Fibroblast of the conjunctiva (primary cell): ENCODE results near the gene CASP3.
"Not testable (repeated sequence)": the region's sequence is repeated elsewhere in the genome, so short reads cannot be mapped to it uniquely, and the experiment has no call there.

Experiments used
- DNase-seq: peaks from one replicate; pipeline ENCODE4 v3.0.0-alpha.2; 2010; ENCODE audit warnings: low read depth

CASP3 gene

DNA sequence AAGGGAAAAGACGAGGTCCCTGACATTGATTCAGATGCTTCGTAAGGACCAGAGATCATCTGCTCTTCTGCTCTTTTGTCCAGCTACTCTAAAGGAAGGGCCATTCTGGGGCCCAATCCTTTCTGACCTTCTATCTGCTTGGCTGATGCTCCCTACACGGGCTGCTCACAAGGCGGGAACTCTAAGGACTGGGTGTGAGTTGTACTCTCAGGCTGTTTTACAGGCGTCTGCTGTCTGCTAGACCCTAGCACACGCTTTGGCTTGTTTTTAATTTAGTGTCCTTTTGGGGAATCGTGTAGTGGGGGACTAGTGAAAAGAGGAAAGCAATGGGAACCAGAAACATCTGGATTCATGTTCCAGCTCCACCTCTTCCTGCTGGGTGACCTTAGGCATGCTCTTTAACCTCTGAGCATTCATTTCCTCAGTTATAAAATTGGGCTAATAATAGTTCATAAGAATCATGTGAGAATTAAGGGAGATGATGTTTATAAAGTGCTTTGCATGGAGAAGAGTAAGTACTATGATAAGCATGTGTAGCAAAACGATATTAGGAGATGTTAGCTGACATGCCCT lies 53.1 kb downstream of the CASP3 start:
- DNase-seq: no peak

DNA sequence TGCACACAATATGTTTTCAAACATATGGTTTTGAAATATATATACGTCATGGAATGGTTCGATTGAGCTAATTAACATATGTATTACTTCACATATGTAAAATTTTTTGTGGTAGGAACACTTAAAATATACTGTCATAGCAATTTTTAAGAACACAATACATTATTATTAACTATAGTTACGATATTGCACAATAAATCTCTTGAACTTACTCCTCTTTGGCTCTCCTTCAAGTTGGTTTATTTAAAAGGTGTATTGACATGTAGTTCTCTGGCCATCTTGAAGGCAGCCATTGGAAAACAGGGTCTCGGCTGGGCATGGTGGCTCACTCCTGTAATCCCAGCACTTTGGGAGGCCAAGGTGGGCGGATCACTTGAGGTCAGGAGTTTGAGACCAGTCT lies 53.8 kb downstream of the CASP3 start:
- DNase-seq: no peak

DNA sequence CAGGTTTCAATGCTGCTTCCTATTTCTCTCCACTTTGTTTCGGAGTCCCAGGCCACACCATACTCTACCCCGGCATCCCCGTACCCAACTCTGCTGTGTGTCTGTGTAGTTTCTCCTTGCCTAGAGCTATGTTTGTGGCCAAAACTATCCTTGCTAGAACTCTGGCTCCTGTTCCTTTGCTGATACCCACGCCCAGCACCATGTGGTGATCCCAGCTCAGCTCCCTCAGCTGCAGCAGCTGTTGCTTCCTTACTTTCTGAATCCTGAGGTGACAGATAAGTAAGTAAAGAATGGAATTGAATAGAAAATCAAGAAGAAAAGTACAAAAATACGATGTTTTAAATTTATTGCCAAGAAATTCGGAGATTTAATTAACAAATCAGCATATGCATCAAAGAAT lies 55.8 kb downstream of the CASP3 start:
- no peak for DNase-seq

DNA sequence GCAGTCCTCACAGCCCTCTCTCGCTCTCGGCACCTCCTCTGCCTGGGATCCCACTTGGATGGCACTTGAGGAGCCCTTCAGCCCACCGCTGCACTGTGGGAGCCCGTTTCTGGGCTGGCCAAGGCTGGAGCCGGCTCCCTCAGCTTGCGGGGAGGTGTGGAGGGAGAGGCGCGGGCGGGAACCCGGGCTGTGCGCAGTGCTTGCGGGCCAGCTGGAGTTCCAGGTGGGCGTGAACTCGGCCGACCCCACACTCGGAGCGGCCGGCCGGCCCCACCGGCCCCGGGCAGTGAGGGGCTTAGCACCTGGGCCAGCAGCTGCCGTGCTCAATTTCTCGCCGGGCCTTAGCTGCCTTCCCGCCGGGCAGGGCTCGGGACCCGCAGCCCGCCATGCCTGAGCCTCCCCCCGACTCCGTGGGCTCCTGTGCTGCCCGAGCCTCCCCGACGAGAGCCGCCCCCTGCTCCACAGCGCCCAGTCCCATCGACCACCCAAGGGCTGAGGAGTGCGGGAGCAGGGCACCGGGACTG lies 57.4 kb downstream of the CASP3 start:
- DNase-seq: not testable (repeated sequence)

DNA sequence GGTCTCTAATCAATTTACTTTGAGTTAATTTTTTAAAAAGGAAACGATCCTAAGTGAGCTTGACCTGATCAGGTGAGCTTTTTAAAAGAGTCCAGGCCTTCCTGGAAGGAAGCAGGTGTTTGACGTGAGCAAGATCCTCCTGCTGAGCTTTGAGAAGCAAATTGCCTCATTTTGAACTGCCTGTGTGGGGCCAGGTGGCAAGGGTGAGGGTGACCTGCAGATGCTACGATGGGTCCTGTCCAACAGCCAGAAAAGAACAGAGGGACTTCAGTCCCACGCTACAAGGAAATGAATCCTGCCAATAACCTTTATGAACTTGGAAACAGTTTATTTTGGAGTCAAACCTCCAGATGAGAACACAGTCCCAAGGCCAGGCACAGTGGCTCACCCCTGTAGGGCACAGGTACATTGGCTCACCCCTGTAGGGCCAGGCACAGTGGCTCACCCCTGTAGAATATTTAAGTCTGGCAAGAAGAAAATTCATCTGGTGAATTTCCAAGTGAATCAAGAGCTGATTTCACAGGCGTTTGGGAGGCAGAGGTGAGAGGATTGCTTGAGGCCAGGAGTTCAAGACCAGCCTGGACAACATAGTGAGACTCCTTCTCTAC lies 58.1 kb downstream of the CASP3 start:
- DNase-seq: no peak

DNA sequence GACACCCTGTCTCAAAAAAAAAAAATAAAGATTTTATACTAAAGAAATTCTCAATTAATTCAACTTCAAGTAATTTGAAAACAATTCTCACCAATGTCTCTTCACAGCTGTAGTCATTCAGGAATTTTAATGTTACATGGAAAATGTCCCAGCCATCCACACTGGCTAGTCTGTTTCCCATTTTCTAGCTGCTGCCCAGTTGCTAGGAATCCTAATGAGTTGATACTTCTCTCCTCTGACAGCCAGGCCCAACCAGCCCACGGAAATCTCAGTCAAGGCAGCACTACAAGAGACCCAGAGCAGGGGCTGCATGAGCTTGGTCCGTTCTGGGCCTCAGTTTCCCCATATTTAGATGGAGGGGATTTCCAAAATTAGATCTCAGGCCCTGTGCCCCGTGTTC lies 59.1 kb downstream of the CASP3 start:
- no peak for DNase-seq

DNA sequence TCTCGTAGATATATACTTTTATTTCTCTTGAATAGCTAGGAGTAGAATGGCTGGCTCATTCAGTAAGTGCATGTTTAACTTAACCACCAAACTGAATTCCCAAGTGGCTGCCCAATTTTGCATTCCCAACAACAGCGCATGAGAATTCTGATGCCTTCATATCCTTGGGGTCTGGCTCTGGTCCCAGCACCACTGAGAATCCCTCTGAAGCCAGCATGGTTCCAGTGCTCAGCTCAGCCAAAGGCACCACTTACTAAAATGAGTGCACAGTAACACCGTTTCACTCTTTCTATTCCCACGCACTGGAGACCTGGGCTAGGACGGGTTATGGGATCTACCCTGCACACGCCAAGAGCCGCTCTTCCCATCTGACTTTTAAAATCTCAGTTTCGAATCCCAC lies 60.4 kb downstream of the CASP3 start:
- no peak for DNase-seq

DNA sequence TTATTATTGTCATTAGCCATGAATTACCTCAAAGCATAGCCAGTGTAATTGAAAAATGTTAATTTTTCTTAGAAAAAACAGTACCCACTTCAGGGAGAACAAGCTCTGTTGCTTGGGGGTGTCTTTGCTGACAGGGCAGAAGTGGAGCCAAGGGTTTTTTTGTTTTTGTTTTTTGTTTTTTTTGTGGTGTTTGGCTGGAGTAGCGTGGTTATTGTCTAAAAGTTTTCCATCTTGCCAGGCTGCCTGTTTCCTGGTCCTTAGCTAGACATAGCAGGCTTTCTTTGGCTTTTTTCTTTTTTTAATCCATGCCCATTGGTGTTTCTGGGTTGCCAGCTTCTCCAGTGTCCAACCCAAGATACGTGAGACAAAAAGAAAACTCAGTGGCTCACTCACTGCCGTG lies 61.5 kb downstream of the CASP3 start:
- DNase-seq: no peak

DNA sequence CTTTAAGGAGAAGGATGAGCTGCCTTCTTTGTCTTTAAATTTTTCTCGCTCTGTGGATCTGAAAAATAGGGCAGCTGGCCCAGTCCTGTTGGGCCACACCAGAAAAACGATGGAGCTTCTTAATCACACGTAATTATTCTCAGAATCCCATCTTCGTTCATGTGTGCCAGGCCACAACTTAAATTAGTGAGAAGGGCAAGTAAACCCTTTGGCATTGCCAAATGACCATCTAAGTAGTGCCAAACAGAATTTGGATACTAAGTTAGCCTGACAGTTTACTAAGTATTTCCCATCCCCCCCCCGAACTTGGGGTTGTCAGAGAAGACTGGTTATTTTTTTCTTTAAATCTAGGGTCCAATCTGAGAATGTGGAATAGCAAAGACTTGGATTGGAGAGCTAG lies 62.0 kb downstream of the CASP3 start:
- DNase-seq: no peak

DNA sequence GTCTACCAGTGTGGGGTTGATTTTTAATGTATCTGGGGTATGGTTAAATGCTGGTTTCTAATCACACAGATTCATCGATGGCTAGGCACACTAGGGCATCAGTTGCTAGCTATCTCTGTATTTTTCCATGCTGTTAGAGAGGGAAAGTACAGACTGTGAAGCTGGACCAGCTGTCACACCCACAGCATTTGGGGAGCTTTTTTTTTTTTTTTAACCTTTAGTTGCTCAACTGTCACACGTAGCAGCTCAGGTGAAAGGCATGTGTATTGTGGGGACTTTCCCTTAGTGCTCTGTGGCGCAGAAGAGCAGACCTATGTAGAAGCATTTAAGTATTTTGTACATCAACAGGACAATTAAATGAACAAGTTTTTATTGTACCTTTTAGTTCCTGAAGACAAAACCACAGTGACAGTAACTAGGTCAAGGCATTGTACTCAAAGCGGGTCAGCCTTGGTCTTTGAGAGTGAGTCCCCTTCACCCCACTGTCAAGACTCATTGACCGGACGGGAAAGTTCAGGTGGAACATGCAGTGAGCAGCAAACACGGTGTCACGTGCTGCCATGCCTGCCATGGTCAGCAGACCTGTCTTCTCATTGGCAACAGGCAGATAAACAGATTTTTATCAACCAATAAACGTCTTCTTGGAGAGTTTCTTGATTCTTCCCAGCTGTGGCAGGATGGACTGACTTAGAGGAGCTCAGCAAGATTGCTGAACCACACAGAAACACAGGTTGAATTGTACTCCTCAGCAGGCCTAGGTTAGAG lies 65.3 kb downstream of the CASP3 start:
- DNase-seq: no peak
